ENCODE measurements around the gene ZNF492. TPM values are rescaled to one million over a fixed set of nuclear protein-coding genes. Genes with fewer than 3 reads are reported as not detected.

The ZNF492 gene
- total and polyA plus RNA-seq, 10 of the 15 experiments (the other 5 are each of a cell fraction or from before 2014, with no cell fraction given), result not detected

DNA sequence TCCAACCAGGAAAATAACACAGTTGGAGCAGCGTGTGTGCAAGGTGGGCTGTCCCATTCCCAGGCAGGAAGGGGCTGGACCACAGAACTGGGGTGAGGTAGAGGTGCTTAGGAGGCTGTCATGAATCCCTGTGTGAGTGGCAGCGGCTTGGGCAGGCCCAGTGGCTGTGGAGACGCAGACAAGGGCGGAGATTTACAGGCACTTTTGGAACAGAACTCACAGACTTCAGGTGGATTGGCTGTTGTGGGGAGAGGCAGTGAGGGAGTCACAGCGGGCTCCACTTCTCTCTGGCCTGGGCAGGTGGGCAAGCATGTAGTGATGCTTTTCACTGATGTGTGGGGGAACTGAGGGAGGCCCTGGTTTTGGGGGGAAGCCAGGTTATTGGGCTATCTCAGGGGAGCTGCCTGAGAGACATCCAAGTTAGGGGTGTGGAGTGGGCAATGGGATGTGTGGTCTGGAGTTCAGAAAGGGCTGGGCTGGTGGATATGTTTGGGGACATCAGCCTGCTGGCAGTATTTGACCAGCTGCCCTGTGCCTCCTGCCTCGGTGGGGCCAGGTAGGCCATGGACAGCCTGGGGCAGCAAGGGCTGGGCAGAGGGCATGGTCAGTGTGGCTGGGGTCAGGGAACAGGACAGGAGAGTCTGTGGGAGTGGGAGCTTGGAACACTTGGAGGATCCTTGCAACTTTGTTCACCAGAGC is 27.0 kb upstream of the ZNF492 start:
- BruUV-seq (replicated peaks), result no TSS peak
- H3K4me1 ChIP-seq (ENCODE audit: control insufficient read depth, insufficient read depth, low read length), result no peaks in the 10 kb centered on the region
- in situ Hi-C loops (cut with MboI), result no loop called here
- ATAC-seq, result no peak
- ChIA-PET RAD21 (ENCODE audit: unreplicated experiment) (no interaction called here), SMC1A (ENCODE audit: uncharacterized antibody, unreplicated experiment) (no interaction called here), CTCF (no interaction called here), POLR2A (no interaction called here)
- no peaks in the 10 kb centered on the region for H3K79me2 ChIP-seq (ENCODE audit: control insufficient read depth, insufficient read depth, low read length)
- no peaks in the 10 kb centered on the region for H3K27me3 ChIP-seq (replicated peaks in 1 of 2; ENCODE audit: control insufficient read depth in 2 of 2, insufficient read depth in 2 of 2, low read length in 1 of 2)
- TF ChIP-seq SP1 (IDR thresholded peaks at IDR 0.05; ENCODE audit: low read depth, low read length) (no peak), ZNF622 (IDR thresholded peaks at IDR 0.05) (no peak), IRF3 (IDR thresholded peaks at IDR 0.05) (no peak)
- no peak overlapping the region for H3K4me2 ChIP-seq (ENCODE audit: control insufficient read depth, insufficient read depth)
- no peak for FAIRE-seq
- 5% methylated on average over 6 of the region's 6 CpGs for WGBS (ENCODE audit: insufficient coverage, insufficient replicate concordance, low lambda C conversion rate, missing lambda C conversion rate)
- no peak for DNase-seq (ENCODE audit: low read depth, low spot score)
- no peaks in the 10 kb centered on the region for H3K36me3 ChIP-seq (ENCODE audit: control insufficient read depth in 2 of 2, insufficient read depth in 2 of 2, low read length in 1 of 2)
- H3K9ac ChIP-seq (ENCODE audit: control insufficient read depth, insufficient read depth, low read length), result no peak overlapping the region
- H4K20me1 ChIP-seq (ENCODE audit: control insufficient read depth, insufficient read depth), result no peaks in the 10 kb centered on the region
- H2AFZ ChIP-seq (ENCODE audit: control insufficient read depth, low read depth, low read length), result no peak overlapping the region
- no peak overlapping the region for H3K27ac ChIP-seq (ENCODE audit: control insufficient read depth, insufficient read depth)
- no peak overlapping the region for H3K4me3 ChIP-seq
- H3K9me3 ChIP-seq (replicated peaks; ENCODE audit: control insufficient read depth, insufficient read depth, low read length), result no peaks in the 10 kb centered on the region; the same call in 2 of the 3 replicates
- intact Hi-C loops (cut with micrococcal nuclease; ENCODE audit: unreplicated experiment), result no loop called here

DNA sequence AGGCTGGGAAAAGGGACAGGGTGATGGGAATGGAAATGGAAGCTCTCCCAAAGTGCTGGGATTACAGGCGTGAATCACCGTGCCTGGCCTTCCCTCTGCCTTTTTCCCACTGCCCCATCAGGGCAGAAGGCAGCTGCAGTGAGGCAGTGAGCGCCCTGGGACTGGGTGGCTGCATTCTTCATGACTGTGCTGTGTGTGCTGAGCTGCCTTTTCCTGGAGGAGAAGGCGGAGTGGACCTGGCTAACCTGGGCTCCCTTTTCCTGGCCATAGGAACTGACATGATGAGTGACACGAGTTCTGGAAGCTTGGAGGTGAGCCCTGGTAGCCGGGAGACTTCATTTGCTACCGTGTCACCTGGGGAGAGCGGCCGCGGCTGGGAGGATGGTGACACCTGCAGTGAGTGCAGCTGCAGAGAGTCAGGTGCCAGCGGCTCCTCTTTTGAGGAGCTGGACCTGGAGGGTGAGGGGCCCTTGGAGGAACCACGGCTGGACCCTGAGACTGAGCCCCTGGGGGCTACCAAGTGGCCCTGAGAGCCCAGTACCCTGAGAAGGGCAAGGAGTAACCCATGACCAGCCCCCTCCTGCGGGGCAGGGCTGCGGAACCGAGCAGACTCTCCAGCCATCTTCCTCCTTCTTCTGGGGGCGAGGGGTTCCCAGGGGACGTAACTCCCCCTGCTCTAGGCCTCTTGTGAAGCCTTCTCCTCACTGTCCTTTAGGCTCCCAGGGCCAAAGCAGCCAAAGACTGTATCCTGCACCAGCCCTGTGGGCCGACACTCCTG is 26.3 kb upstream of the ZNF492 start:
- no TSS peak for BruUV-seq (replicated peaks)
- no peak overlapping the region for H3K27ac ChIP-seq (ENCODE audit: control insufficient read depth, insufficient read depth)
- ChIA-PET POLR2A (no interaction called here), RAD21 (ENCODE audit: unreplicated experiment) (no interaction called here), SMC1A (ENCODE audit: uncharacterized antibody, unreplicated experiment) (no interaction called here), CTCF (no interaction called here)
- H3K4me2 ChIP-seq (ENCODE audit: control insufficient read depth, insufficient read depth), result no peak overlapping the region
- no peaks in the 10 kb centered on the region for H3K36me3 ChIP-seq (ENCODE audit: control insufficient read depth in 2 of 2, insufficient read depth in 2 of 2, low read length in 1 of 2)
- FAIRE-seq, result no peak
- no peaks in the 10 kb centered on the region; the same call in 2 of the 3 replicates for H3K9me3 ChIP-seq (replicated peaks; ENCODE audit: control insufficient read depth, insufficient read depth, low read length)
- no peaks in the 10 kb centered on the region for H4K20me1 ChIP-seq (ENCODE audit: control insufficient read depth, insufficient read depth)
- H3K9ac ChIP-seq (ENCODE audit: control insufficient read depth, insufficient read depth, low read length), result no peak overlapping the region
- no peaks in the 10 kb centered on the region for H3K27me3 ChIP-seq (replicated peaks in 1 of 2; ENCODE audit: control insufficient read depth in 2 of 2, insufficient read depth in 2 of 2, low read length in 1 of 2)
- no peak overlapping the region for H2AFZ ChIP-seq (ENCODE audit: control insufficient read depth, low read depth, low read length)
- no peaks in the 10 kb centered on the region for H3K4me1 ChIP-seq (ENCODE audit: control insufficient read depth, insufficient read depth, low read length)
- in situ Hi-C loops (cut with MboI), result no loop called here
- no peak for DNase-seq (ENCODE audit: low read depth, low spot score)
- no peak overlapping the region for H3K4me3 ChIP-seq
- ATAC-seq, result no peak
- no peaks in the 10 kb centered on the region for H3K79me2 ChIP-seq (ENCODE audit: control insufficient read depth, insufficient read depth, low read length)
- intact Hi-C loops (cut with micrococcal nuclease; ENCODE audit: unreplicated experiment), result no loop called here
- 28% methylated on average over 18 of the region's 18 CpGs for whole genome bisulfite sequencing (ENCODE audit: insufficient coverage, insufficient replicate concordance, low lambda C conversion rate, missing lambda C conversion rate)
- no peak for TF ChIP-seq HCFC1 (IDR thresholded peaks at IDR 0.05; ENCODE audit: low read length)
- TF ChIP-seq EED (IDR thresholded peaks at IDR 0.05; ENCODE audit: low read depth), result no peak
- TF ChIP-seq NR2C1 (IDR thresholded peaks at IDR 0.05), result no peak
- TF ChIP-seq RB1 (IDR thresholded peaks at IDR 0.05; ENCODE audit: borderline replicate concordance), result no peak
- no peak for TF ChIP-seq BMI1 (IDR thresholded peaks at IDR 0.05; ENCODE audit: borderline replicate concordance)
- TF ChIP-seq NR2F1 (conservative IDR thresholded peaks at IDR 0.05), result no peak
- TF ChIP-seq ZNF384 (IDR thresholded peaks at IDR 0.05; ENCODE audit: borderline replicate concordance, low read depth, low read length), result no peak
- no peak for TF ChIP-seq BACH1 (IDR thresholded peaks at IDR 0.05; ENCODE audit: borderline replicate concordance)
- TF ChIP-seq USF2 (IDR thresholded peaks at IDR 0.05; ENCODE audit: borderline replicate concordance, low read depth, low read length), result no peak
- no peak for TF ChIP-seq SUPT20H (IDR thresholded peaks at IDR 0.05; ENCODE audit: borderline replicate concordance, control insufficient read depth, low read depth, low read length)
